ENCODE measurements around the gene PGAM1.
"Not testable (repeated sequence)": the region's sequence is repeated elsewhere in the genome, so short reads cannot be mapped to it uniquely, and the experiment has no call there.

PGAM1 gene

GRCh38 chr10:97400665-97401454 is 25.1 kb upstream of the PGAM1 start, which contains the start of gene RRP12:
Gene RRP12 (minus strand): TSS chr10:97401340. CDS start chr10:97401231, 109 bp downstream.
- no peak for TF ChIP-seq ZFX (IDR thresholded peaks at IDR 0.05)
- TF ChIP-seq CTCF (conservative IDR thresholded peaks at IDR 0.05), result no peak
- H3K27ac ChIP-seq, result peak within 1 kb of the TSS; percentile 71

- peak overlapping the region; percentile 71 for H3K27ac ChIP-seq
- no peak for TF ChIP-seq ZFX (IDR thresholded peaks at IDR 0.05)
- no peak for TF ChIP-seq CTCF (conservative IDR thresholded peaks at IDR 0.05)
These were observed 24.5 kb upstream of the PGAM1 start for GRCh38 chr10:97401455-97401919.

- H3K27ac ChIP-seq, result no peak overlapping the region
- no peak for TF ChIP-seq CTCF (conservative IDR thresholded peaks at IDR 0.05)
- no peak for TF ChIP-seq ZFX (IDR thresholded peaks at IDR 0.05)
These were observed 21.9 kb upstream of the PGAM1 start for GRCh38 chr10:97404044-97404443.

GRCh38 chr10:97406064-97406463 is 19.9 kb upstream of the PGAM1 start:
- H3K27ac ChIP-seq, result no peak overlapping the region
- TF ChIP-seq CTCF (conservative IDR thresholded peaks at IDR 0.05) (no peak), ZFX (IDR thresholded peaks at IDR 0.05) (no peak)

- H3K27ac ChIP-seq, result not testable (repeated sequence)
These were observed 19.5 kb upstream of the PGAM1 start for GRCh38 chr10:97406483-97406882.

- H3K27ac ChIP-seq, result no peak overlapping the region
- TF ChIP-seq CTCF (conservative IDR thresholded peaks at IDR 0.05) (peak; percentile 93), ZFX (IDR thresholded peaks at IDR 0.05) (no peak)
These were observed 18.6 kb upstream of the PGAM1 start for GRCh38 chr10:97407211-97407951.

- TF ChIP-seq CTCF (conservative IDR thresholded peaks at IDR 0.05) (no peak), ZFX (IDR thresholded peaks at IDR 0.05) (no peak)
- peak overlapping the region; percentile 15 for H3K27ac ChIP-seq
These were observed 18.1 kb upstream of the PGAM1 start for GRCh38 chr10:97407952-97408248.

Data from C4-2B (cell line).